HEK293 (cell line): Measurements from ENCODE around the gene EIF4H.

ENCODE experiments used
- CTCF ChIA-PET: fragments of 350-600 bp; formaldehyde crosslinking; extraction: SDS; loops from one replicate; lab custom pipeline; 2021; ENCODE audit warnings: antibody characterized with exemption; lab: Yijun Ruan, JAX
- POLR2A ChIA-PET: fragments of 300-600 bp; formaldehyde crosslinking; extraction: SDS; loops from one replicate; lab custom pipeline; 2020; ENCODE audit warnings: antibody characterized with exemption, inconsistent platforms; lab: Yijun Ruan, JAX
- H3K27ac ChIP-seq: fragments of 200-500 bp; sonication (Bioruptor generic); 2 replicates; pipeline ENCODE4 v1.5.1; 2014; ENCODE audit warnings: low read depth, low read length, control low read depth, inconsistent platforms; ENCODE audit errors: extremely low read depth
- H3K36me3 ChIP-seq, 2 experiments: fragments of 200-500 bp in 1 of 2; sonication (Bioruptor generic) in 1 of 2; 1 replicate in 1 of 2; 2 replicates in 1 of 2; pipeline ENCODE4 v1.5.1; 2014 to 2017; ENCODE audit warnings: inconsistent platforms in 2 of 2, low read length in 2 of 2; ENCODE audit not compliant: control insufficient read depth in 2 of 2, insufficient read depth in 1 of 2
- H3K4me1 ChIP-seq: fragments of 200-500 bp; sonication (Bioruptor generic); 2 replicates; pipeline ENCODE4 v1.5.1; 2014; ENCODE audit warnings: mild to moderate bottlenecking, low read length, inconsistent platforms; ENCODE audit not compliant: control insufficient read depth, insufficient read depth
- H3K4me3 ChIP-seq: 2 replicates; pipeline ENCODE4 v1.5.1; 2011; ENCODE audit warnings: low read depth, mild to moderate bottlenecking, control low read depth, low read length, moderate library complexity
- H3K9me3 ChIP-seq: fragments of 200-500 bp; sonication (Bioruptor generic); 2 replicates; pipeline ENCODE4 v1.5.1; 2014; ENCODE audit warnings: low read depth, low read length, inconsistent platforms; ENCODE audit not compliant: control insufficient read depth, insufficient read depth
- MEIS1 ChIP-seq: sonication (generic); formaldehyde crosslinking; IDR thresholded peaks from 2 replicates; pipeline ENCODE4 v1.8.1; 2022; ENCODE audit warnings: missing genetic modification reagents, mild to moderate bottlenecking, borderline replicate concordance
- ZNF10 ChIP-seq: fragments of 450-650 bp; formaldehyde crosslinking; IDR thresholded peaks from 2 replicates; pipeline ENCODE4 v1.5.1; 2017; ENCODE audit warnings: missing biosample characterization, missing genetic modification characterization
- ZNF248 ChIP-seq: fragments of 450-650 bp; formaldehyde crosslinking; IDR thresholded peaks from 2 replicates; pipeline ENCODE4 v1.5.1; 2017; ENCODE audit warnings: missing biosample characterization, missing genetic modification characterization
- ZNF366 ChIP-seq: fragments of 450-650 bp; formaldehyde crosslinking; conservative IDR thresholded peaks from 2 replicates; pipeline ENCODE4 v1.5.1; 2016; ENCODE audit warnings: missing biosample characterization, missing genetic modification characterization
- ZNF777 ChIP-seq: fragments of 450-650 bp; formaldehyde crosslinking; IDR thresholded peaks from 2 replicates; pipeline ENCODE4 v1.5.1; 2017; ENCODE audit warnings: missing biosample characterization, missing genetic modification characterization, borderline replicate concordance

EIF4H gene

DNA sequence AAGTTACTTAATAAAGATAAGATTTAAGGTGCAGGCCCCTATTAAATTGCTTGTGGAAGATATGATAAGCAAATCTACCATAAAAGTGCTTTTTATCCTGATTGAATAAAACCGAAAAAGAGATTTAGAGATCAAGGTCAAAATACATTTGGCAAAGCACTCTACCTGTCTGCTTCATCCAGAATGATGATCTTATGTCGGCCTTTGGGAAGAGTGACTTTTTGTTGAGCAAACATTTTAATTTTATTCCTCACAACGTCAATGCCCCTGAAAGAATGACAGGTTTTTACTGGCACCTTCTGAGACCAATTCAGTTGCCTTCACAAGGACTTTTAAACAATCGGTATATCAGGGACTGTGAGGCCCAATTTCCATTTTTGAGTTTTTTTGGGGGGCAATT lies 72.3 kb downstream of the EIF4H start:
- POLR2A ChIA-PET = interaction anchor here (0.7 kb wide), 1 partner anchor 282 kb away, joined by 3 read pairs; no protein-coding TSS in a partner anchor
- no peak for TF ChIP-seq MEIS1
- no peak for TF ChIP-seq ZNF248
- TF ChIP-seq ZNF10 (tag by site-specific recombination) = no peak
- no peak for TF ChIP-seq ZNF777 (tag by site-specific recombination)
- TF ChIP-seq ZNF366 (tag by site-specific recombination) = no peak
- Histone ChIP-seq H3K4me1 (peaks cover 2% of the 10 kb centered on the region; the same call in 1 of the 2 replicates), H3K27ac (peak overlapping the region; percentile 16; the same call in 1 of the 2 replicates), H3K36me3 (peaks cover 74 to 86% of the 10 kb centered on the region in 2 experiments), H3K9me3 (no peaks in the 10 kb centered on the region), H3K4me3 (no peak overlapping the region)
- CTCF ChIA-PET = no interaction called here
